OCI-LY1 (cell line): ENCODE measurements around the gene METTL27.
A peak's percentile ranks its signal among the peaks of the same experiment; 100 is the strongest.

Source experiments
- H2AFZ ChIP-seq: fragments of 200-600 bp; sonication (generic), shearing (Covaris generic); 2 replicates; pipeline ENCODE4 v1.6.0; 2014; ENCODE audit warnings: antibody characterized with exemption, mild to moderate bottlenecking, low read length
- H3F3A ChIP-seq: fragments of 200-600 bp; sonication (generic), shearing (Covaris generic); 2 replicates; pipeline ENCODE4 v1.6.0; 2014; ENCODE audit warnings: mild to moderate bottlenecking, antibody characterized with exemption, low read length, moderate library complexity; ENCODE audit not compliant: insufficient read depth
- H3K27ac ChIP-seq: fragments of 200-600 bp; sonication (generic); 2 replicates; pipeline ENCODE4 v1.5.1; 2014; ENCODE audit warnings: low read length, mixed run types, mild to moderate bottlenecking, low read depth; ENCODE audit not compliant: poor library complexity, severe bottlenecking
- H3K27me3 ChIP-seq: fragments of 200-600 bp; sonication (generic); 2 replicates; pipeline ENCODE4 v1.6.0; 2014; ENCODE audit warnings: antibody characterized with exemption, mild to moderate bottlenecking, low read length, moderate library complexity; ENCODE audit not compliant: insufficient read depth
- H3K36me3 ChIP-seq: fragments of 200-600 bp; sonication (generic); 2 replicates; pipeline ENCODE4 v1.6.1; 2014; ENCODE audit warnings: mild to moderate bottlenecking, antibody characterized with exemption, low read length, moderate library complexity, mixed read lengths; ENCODE audit not compliant: insufficient read depth
- H3K4me1 ChIP-seq: fragments of 200-600 bp; sonication (generic); 2 replicates; pipeline ENCODE4 v1.5.1; 2014; ENCODE audit warnings: mild to moderate bottlenecking, low read length, moderate library complexity; ENCODE audit not compliant: insufficient read depth, severe bottlenecking
- H3K4me2 ChIP-seq: fragments of 200-600 bp; sonication (generic), shearing (Covaris generic); 2 replicates; pipeline ENCODE4 v1.6.1; 2014; ENCODE audit warnings: low read length
- H3K4me3 ChIP-seq: fragments of 200-600 bp; sonication (generic); 2 replicates; pipeline ENCODE4 v1.5.1; 2014; ENCODE audit warnings: low read length, low read depth, mild to moderate bottlenecking, mixed read lengths; ENCODE audit not compliant: poor library complexity, severe bottlenecking
- H3K79me2 ChIP-seq: fragments of 200-600 bp; shearing (Covaris generic); 2 replicates; pipeline ENCODE4 v1.6.1; 2016; ENCODE audit warnings: mixed run types, low read length, mixed read lengths; ENCODE audit not compliant: insufficient read depth
- H3K9ac ChIP-seq: fragments of 200-600 bp; sonication (generic), shearing (Covaris generic); 2 replicates; pipeline ENCODE4 v1.6.1; 2014; ENCODE audit warnings: mild to moderate bottlenecking, low read length, mixed read lengths
- H3K9me2 ChIP-seq: fragments of 200-600 bp; sonication (generic), shearing (Covaris generic); 2 replicates; pipeline ENCODE4 v1.6.1; 2014; ENCODE audit warnings: low read depth, mild to moderate bottlenecking, low read length, mixed read lengths
- H3K9me3 ChIP-seq: fragments of 200-600 bp; shearing (Covaris generic); 2 replicates; pipeline ENCODE4 v1.6.1; 2014; ENCODE audit warnings: low read length, mixed read lengths
- H4K20me1 ChIP-seq: fragments of 200-600 bp; sonication (generic), shearing (Covaris generic); 2 replicates; pipeline ENCODE4 v1.6.0; 2016; ENCODE audit warnings: mild to moderate bottlenecking, low read length; ENCODE audit not compliant: insufficient read depth
- EZH2 ChIP-seq: fragments of 200-600 bp; sonication (generic), shearing (Covaris generic); IDR thresholded peaks from 2 replicates; pipeline ENCODE4 v1.8.0; 2017; ENCODE audit warnings: borderline replicate concordance, mixed run types, mild to moderate bottlenecking, antibody characterized with exemption, low read length, moderate library complexity, mixed read lengths
- TF ChIP-seq, protein P1 (sequence below): fragments of 200-600 bp; sonication (generic), shearing (Covaris generic); IDR thresholded peaks from 2 replicates; pipeline ENCODE4 v1.5.1; 2017; ENCODE audit warnings: mild to moderate bottlenecking, antibody characterized with exemption, low read length, moderate library complexity, mixed read lengths

The METTL27 gene

DNA sequence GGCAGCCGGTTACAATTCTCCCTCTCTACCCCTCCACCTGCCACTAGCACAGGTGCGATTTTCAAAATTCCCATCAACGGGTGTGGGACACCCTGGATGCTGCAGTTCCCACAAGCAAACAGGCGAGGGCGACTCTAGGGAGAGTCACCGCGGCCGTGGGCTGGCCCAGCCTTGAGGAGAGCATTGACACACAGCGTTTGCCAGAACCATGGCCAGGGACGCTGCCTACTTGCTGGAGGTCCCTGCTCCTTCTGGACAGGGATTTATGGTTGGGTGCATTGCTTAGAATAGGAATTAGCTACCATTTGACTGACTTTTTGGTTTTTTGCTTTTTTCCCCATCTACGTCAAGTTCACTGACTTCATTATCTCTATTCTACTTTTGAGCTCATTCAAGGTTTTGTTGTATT lies 30.6 kb downstream of the METTL27 start:
- Histone ChIP-seq H3K9me2 (no peaks in the 10 kb centered on the region), H4K20me1 (no peaks in the 10 kb centered on the region)

DNA sequence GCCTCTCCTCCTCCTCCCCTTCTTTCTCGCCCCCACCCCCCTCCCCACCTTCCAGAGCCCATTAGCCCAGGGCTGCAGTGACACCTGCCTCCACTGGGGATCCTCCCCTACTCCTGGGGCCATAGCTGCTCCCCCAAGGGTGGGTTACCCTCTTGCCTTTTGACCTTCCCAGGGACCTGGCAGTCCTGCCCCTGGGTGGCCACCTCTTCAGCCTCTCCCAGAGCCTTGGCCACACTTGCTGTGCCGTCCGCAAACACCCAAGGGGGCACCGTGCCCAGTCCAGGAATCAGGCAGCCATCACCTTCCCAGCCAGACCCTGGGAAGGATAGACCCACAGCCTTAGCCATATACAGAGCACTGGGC lies 31.3 kb downstream of the METTL27 start:
- Histone ChIP-seq H3K4me1 (no peaks in the 10 kb centered on the region), H3K27ac (no peak overlapping the region), H3K79me2 (no peaks in the 10 kb centered on the region), H3K9me3 (no peaks in the 10 kb centered on the region), H3K4me3 (no peak overlapping the region), H3F3A (no peaks in the 10 kb centered on the region), H3K9me2 (no peaks in the 10 kb centered on the region), H4K20me1 (no peaks in the 10 kb centered on the region), H3K36me3 (no peaks in the 10 kb centered on the region), H3K27me3 (peaks cover 3% of the 10 kb centered on the region; the same call in 1 of the 2 replicates), H3K9ac (no peak overlapping the region), H2AFZ (no peak overlapping the region), H3K4me2 (no peak overlapping the region)
- no peak for TF ChIP-seq EZH2
- TF ChIP-seq, protein P1, sequence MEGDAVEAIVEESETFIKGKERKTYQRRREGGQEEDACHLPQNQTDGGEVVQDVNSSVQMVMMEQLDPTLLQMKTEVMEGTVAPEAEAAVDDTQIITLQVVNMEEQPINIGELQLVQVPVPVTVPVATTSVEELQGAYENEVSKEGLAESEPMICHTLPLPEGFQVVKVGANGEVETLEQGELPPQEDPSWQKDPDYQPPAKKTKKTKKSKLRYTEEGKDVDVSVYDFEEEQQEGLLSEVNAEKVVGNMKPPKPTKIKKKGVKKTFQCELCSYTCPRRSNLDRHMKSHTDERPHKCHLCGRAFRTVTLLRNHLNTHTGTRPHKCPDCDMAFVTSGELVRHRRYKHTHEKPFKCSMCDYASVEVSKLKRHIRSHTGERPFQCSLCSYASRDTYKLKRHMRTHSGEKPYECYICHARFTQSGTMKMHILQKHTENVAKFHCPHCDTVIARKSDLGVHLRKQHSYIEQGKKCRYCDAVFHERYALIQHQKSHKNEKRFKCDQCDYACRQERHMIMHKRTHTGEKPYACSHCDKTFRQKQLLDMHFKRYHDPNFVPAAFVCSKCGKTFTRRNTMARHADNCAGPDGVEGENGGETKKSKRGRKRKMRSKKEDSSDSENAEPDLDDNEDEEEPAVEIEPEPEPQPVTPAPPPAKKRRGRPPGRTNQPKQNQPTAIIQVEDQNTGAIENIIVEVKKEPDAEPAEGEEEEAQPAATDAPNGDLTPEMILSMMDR = no peak

More for the DNA sequence above, 30.6 kb downstream of the METTL27 start:
- no peaks in the 10 kb centered on the region for H3K36me3 ChIP-seq
- H3K4me3 ChIP-seq = no peak overlapping the region
- no peak overlapping the region for H3K9ac ChIP-seq
- H3K9me3 ChIP-seq = no peaks in the 10 kb centered on the region
- TF ChIP-seq, protein P1 = peak; percentile 85
- no peak for TF ChIP-seq EZH2
- H3K27me3 ChIP-seq = peaks cover 3% of the 10 kb centered on the region; the same call in 1 of the 2 replicates
- no peaks in the 10 kb centered on the region for H3K4me1 ChIP-seq
- no peak overlapping the region for H2AFZ ChIP-seq
- no peaks in the 10 kb centered on the region for H3K79me2 ChIP-seq
- H3K27ac ChIP-seq = no peak overlapping the region
- no peak overlapping the region for H3K4me2 ChIP-seq
- no peaks in the 10 kb centered on the region for H3F3A ChIP-seq

GRCh38 chr7:73809467-73809951 lies 32.8 kb downstream of the METTL27 start:
- Histone ChIP-seq H3K9ac (no peak overlapping the region), H2AFZ (no peak overlapping the region), H3K27ac (no peak overlapping the region), H3K9me3 (no peaks in the 10 kb centered on the region), H3F3A (no peaks in the 10 kb centered on the region), H3K36me3 (no peaks in the 10 kb centered on the region), H3K4me2 (no peak overlapping the region), H4K20me1 (no peaks in the 10 kb centered on the region), H3K79me2 (no peaks in the 10 kb centered on the region), H3K9me2 (no peaks in the 10 kb centered on the region), H3K4me3 (no peak overlapping the region), H3K27me3 (peaks cover 3% of the 10 kb centered on the region; the same call in 1 of the 2 replicates), H3K4me1 (no peaks in the 10 kb centered on the region)
- TF ChIP-seq, protein P1 = no peak
- TF ChIP-seq EZH2 = no peak
